Activated CD4-positive, alpha-beta T cell treated with anti-CD3 and anti-CD28 coated beads, Interleukin-2, amount 10 ng/mL, durations not matched to agents 24 days and 14 days (primary cell): ENCODE measurements around the gene TNNI3. TPM values are rescaled to one million over a fixed set of nuclear protein-coding genes. Genes with fewer than 3 reads are reported as not detected.

Source experiments
- DNase-seq: peaks from one replicate; pipeline ENCODE4 v3.0.0; 2022
- H3K27ac Mint-ChIP-seq: one replicate; pipeline ENCODE4 v1.8.0; 2022; ENCODE audit warnings: mild to moderate bottlenecking, mixed read lengths
- H3K27me3 Mint-ChIP-seq: one replicate; pipeline ENCODE4 v1.8.0; 2022; ENCODE audit warnings: mixed read lengths
- H3K36me3 Mint-ChIP-seq: one replicate; pipeline ENCODE4 v1.8.0; 2022; ENCODE audit warnings: low read depth, mild to moderate bottlenecking, mixed read lengths
- H3K4me1 Mint-ChIP-seq: one replicate; pipeline ENCODE4 v1.8.0; 2021; ENCODE audit warnings: mixed read lengths
- H3K4me3 Mint-ChIP-seq: one replicate; pipeline ENCODE4 v1.8.0; 2022; ENCODE audit warnings: mild to moderate bottlenecking, moderate library complexity, mixed read lengths
- H3K9me3 Mint-ChIP-seq: one replicate; pipeline ENCODE4 v1.8.0; 2021; ENCODE audit warnings: mixed read lengths
- intact Hi-C: fragments of 100-400 bp; cut with micrococcal nuclease; formaldehyde crosslinking; loops from one replicate; pipeline ENCODE4 v1.15.1; 2023
- total RNA-seq: library from RNA; stranded (reverse); gene quantifications from 2 replicates; pipeline ENCODE4 v1.2.3, GENCODE V29; 2022

TNNI3 gene
- total RNA-seq, 1 donor from 2014 or later: not detected

GRCh38 chr19:55106591-55106990 lies 50.9 kb downstream of the TNNI3 start:
- Mint-ChIP-seq H3K36me3 (peaks cover 55% of the 10 kb centered on the region), H3K4me1 (no peaks in the 10 kb centered on the region), H3K27me3 (no peaks in the 10 kb centered on the region), H3K9me3 (no peaks in the 10 kb centered on the region), H3K27ac (no peak overlapping the region), H3K4me3 (no peak overlapping the region)
- DNase-seq: no peak
- intact Hi-C loops: no loop called here

- Mint-ChIP-seq H3K4me1 (no peaks in the 10 kb centered on the region), H3K4me3 (no peak overlapping the region), H3K9me3 (no peaks in the 10 kb centered on the region), H3K36me3 (peaks cover 55% of the 10 kb centered on the region), H3K27ac (no peak overlapping the region), H3K27me3 (no peaks in the 10 kb centered on the region)
- intact Hi-C loops: no loop called here
- DNase-seq: no peak
Observed at GRCh38 chr19:55105237-55105636, 52.3 kb downstream of the TNNI3 start.

DNA sequence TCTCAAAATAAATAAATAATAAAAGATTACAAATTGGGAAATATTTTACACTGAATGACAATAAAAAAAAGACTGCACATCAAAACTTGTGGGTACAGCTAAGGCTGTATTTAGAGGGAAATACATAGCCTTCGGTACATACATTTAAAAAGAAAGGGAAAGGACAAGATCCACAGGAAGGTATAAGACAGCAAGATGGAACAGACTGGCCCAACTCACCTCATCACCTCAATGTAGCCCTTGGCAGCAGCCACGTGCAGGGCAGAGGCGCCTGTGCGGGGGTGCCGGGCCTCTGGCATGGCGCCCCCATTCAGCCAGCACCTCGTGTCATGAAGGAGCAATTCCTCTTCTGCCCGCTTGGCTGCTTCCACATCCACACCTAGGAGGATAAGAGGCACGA lies 54.3 kb downstream of the TNNI3 start:
- Mint-ChIP-seq H3K27ac (no peak overlapping the region), H3K4me3 (no peak overlapping the region), H3K27me3 (no peaks in the 10 kb centered on the region), H3K4me1 (no peaks in the 10 kb centered on the region), H3K9me3 (no peaks in the 10 kb centered on the region), H3K36me3 (peaks cover 44% of the 10 kb centered on the region)
- no peak for DNase-seq
- intact Hi-C loops: no loop called here

Other genes with a start within 250 kb of the TNNI3 start
- gene NLRP7, start 210.2 kb downstream of the TNNI3 start, total RNA-seq: not detected in 2 replicates
- 14.2 and 17.9 TPM in 2 replicates for gene NLRP2, start 191.4 kb downstream of the TNNI3 start, total RNA-seq
- gene GP6, start 119.5 kb downstream of the TNNI3 start, total RNA-seq: 0.17 and 0.42 TPM in 2 replicates
- gene RDH13, start 94.6 kb downstream of the TNNI3 start, total RNA-seq: 21.7 and 23.2 TPM in 2 replicates
- gene EPS8L1, start 81.9 kb downstream of the TNNI3 start, total RNA-seq: 3.7 and 3.9 TPM in 2 replicates
- gene PPP1R12C, start 40.1 kb downstream of the TNNI3 start, total RNA-seq: 103 and 104 TPM in 2 replicates
- 0.36 and 0.51 TPM in 2 replicates for gene TNNT1, start 8.5 kb downstream of the TNNI3 start, total RNA-seq
- gene DNAAF3, start 8.9 kb upstream of the TNNI3 start, total RNA-seq: not detected in 2 replicates
- not detected in 2 replicates for gene SYT5, start 22.6 kb upstream of the TNNI3 start, total RNA-seq
- not detected in 2 replicates for gene PTPRH, start 51.8 kb upstream of the TNNI3 start, total RNA-seq
- gene TMEM86B, start 71.0 kb upstream of the TNNI3 start, total RNA-seq: 6.8 and 7.7 TPM in 2 replicates
- 196 and 216 TPM in 2 replicates for gene PPP6R1, start 101.3 kb upstream of the TNNI3 start, total RNA-seq
- gene HSPBP1, start 122.4 kb upstream of the TNNI3 start, total RNA-seq: 63.9 and 68.3 TPM in 2 replicates
- 5.9 and 7.9 TPM in 2 replicates for gene BRSK1, start 126.3 kb upstream of the TNNI3 start, total RNA-seq
- 0.28 and 0.69 TPM in 2 replicates for gene TMEM150B, start 167.6 kb upstream of the TNNI3 start, total RNA-seq
- gene KMT5C, start 182.1 kb upstream of the TNNI3 start, total RNA-seq: 31.3 and 32.2 TPM in 2 replicates
- gene COX6B2, start 197.0 kb upstream of the TNNI3 start, total RNA-seq: 0.26 TPM in 1 of 2 replicates, not detected in the other
- gene GARIN5B, start 205.5 kb upstream of the TNNI3 start, total RNA-seq: not detected in 2 replicates
- 0.21 TPM in 1 of 2 replicates, not detected in the other for gene IL11, start 212.7 kb upstream of the TNNI3 start, total RNA-seq
- gene TMEM190, start 219.1 kb upstream of the TNNI3 start, total RNA-seq: not detected in 2 replicates
- gene TMEM238, start 226.6 kb upstream of the TNNI3 start, total RNA-seq: 9.7 and 11.3 TPM in 2 replicates
- gene RPL28, start 228.2 kb upstream of the TNNI3 start, total RNA-seq: 1,992 and 2,022 TPM in 2 replicates